ENCODE results near the gene PIAS3.
"Not testable (repeated sequence)": the region's sequence is repeated elsewhere in the genome, so short reads cannot be mapped to it uniquely, and the experiment has no call there.

PIAS3 gene

DNA sequence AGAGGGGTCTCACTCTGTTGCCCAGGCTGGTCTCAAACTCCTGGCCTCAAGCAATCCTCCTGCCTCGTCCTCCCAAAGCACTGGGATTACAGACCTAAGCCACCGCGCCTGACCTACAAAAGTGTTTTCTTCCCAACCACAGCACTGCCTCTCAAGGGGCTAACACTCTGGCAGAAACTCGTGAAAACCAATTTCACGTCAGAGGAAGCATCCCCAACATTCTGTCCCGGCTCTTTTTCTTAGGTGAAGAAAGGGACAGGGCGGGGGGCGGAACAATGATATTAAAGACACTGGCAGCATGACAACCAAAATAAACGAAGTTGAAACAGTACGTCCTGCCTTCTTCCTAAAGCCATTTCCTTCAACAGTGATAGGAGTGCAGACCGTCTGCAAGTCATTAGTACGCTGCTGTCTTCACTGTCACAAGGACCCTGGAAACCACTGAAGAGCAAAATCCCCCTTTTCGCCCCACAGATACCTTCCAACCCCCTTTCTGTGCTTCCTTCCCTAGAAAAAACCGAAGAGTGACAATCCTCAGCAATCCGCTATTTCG, 36.0 kb downstream of the PIAS3 start:
- DNase-seq = not testable (repeated sequence)

GRCh38 chr1:145818095-145818494, 40.8 kb downstream of the PIAS3 start:
- not testable (repeated sequence) for DNase-seq

DNA sequence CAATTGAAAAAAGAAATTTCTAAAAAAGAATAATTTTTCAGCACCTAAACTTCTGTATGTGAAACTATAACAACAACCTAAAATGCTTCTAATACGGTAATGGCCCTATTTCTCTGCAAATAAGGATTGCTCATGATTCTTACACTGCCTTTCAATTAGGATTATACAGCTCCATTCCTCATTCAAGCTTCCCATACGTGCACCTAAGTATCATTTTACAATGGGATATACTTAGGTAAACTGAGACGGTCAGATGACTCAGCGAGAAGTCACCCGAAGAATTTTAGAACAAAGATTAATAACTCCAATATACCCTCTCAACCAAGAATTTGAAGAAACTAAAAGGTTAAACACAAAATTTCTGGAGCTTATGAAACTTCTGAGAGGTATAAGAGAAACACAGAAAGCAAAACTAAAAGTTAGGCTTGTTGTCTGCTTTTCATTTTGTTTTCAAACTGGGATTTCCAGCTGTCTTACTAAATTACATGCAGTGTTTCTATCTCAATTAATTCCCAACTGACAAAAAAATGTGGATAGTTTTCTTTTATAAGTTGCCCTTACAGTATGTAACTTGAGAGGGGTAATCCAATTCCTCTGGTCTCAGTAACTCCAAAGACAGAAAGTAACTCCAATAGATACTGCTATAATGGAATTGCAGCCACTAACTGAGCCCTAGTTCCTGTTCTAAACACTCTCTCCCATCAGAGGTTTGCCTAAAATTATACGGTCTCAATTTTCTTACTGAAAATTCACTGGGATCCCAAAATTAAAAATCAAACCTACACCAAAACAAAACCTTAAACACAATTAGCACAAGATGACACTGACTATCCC, 45.7 kb downstream of the PIAS3 start:
- DNase-seq = not testable (repeated sequence)

GRCh38 chr1:145806844-145807243, 52.0 kb downstream of the PIAS3 start:
- DNase-seq = no peak

DNA sequence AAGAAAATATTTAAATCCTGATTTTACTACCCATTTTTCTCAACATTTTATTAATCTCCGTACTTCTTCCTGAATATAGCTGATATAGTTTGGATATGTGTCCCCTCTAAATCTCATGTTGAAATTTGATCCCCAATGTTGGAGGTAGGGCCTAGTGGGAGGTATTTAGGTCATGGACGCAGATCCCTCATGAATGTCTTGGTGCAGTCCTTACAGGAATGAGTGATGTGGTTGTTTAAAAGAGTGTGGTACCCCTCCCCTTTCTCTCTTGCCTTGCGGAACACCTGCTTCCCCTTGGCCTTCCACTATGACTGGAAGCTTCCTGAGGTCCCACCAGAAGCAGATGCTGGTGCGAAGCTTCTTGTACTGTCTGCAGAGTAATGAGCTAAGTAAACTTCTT, 52.5 kb downstream of the PIAS3 start:
- no peak for DNase-seq

GRCh38 chr1:145805057-145805456, 53.8 kb downstream of the PIAS3 start:
- no peak for DNase-seq

DNA sequence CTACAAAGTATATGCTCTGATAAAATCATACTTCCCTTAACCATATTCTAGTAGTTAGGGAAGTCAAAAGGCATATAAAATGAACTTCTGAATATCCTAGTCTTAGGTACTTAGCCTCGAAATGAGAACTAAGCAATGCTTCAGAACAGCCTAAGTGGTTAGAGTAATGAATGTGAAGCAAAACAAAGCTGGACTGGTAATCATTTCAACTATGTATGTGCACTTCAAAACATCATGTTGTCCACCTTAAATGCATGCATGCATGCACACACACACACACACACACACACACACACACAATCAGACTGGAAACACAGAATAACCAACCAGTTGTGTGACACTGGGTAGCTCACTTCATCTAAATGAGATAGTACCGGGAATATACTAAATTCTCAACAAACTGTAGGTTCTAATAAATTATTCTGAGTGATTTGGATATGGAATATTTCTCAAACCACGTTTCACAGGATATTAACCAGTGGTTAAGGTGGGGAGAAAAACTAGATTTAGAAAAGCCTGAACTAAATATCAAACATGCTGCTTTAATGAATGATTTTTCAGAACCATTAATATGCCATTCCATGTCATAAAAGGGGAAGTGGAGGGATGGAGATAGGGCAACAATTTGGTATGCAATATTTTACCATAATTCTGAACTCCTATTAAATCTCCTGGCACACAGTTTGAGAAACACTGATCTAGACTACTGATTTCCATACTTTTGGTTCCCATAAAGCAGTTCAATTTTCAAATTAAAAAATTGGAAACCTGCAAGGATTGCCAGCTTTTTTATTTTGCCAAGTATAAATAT, 54.4 kb downstream of the PIAS3 start:
- no peak for DNase-seq

GRCh38 chr1:145799806-145800205, 59.1 kb downstream of the PIAS3 start:
- no peak for DNase-seq

All from NCI-H446 treated with DMSO at 0.1 percent for 48 hours (cell line).